A673 (cell line): ENCODE data around the gene SLC40A1. TPM values are rescaled to one million over a fixed set of nuclear protein-coding genes. Genes with fewer than 3 reads are reported as not detected.

ENCODE experiments used
- BruUV-seq: library from RNA; stranded (reverse); fragments of 400-500 nt; replicated peaks from 2 replicates; lab custom pipeline; 2021; lab: Mats Ljungman, UMichigan
- CTCF ChIA-PET: fragments of 300-600 bp; sonication (Branson Sonifier 250); formaldehyde crosslinking; loops from one replicate; lab custom pipeline; 2022; ENCODE audit warnings: antibody characterized with exemption; lab: Charles Lee
- POLR2A ChIA-PET: fragments of 300-600 bp; sonication (Branson Sonifier 250); formaldehyde crosslinking; loops from one replicate; lab custom pipeline; 2022; ENCODE audit warnings: antibody characterized with exemption; ENCODE audit not compliant: low non-redundant PET; lab: Charles Lee
- DNase-seq: peaks from one replicate; pipeline ENCODE4 v3.0.0-alpha.2; 2015; ENCODE audit warnings: low spot score
- H3K27ac ChIP-seq: fragments of 200-600 bp; sonication (generic); 2 replicates; pipeline ENCODE4 v1.5.1; 2016; ENCODE audit warnings: mixed run types, low read depth, mild to moderate bottlenecking, mixed read lengths, antibody characterized with exemption, low read length; ENCODE audit not compliant: poor library complexity, severe bottlenecking
- H3K27me3 ChIP-seq: fragments of 200-600 bp; sonication (generic); replicated peaks from 2 replicates; pipeline ENCODE4 v1.6.1; 2017; ENCODE audit warnings: mixed run types, low read depth, mild to moderate bottlenecking, mixed read lengths, antibody characterized with exemption, low read length; ENCODE audit not compliant: insufficient read depth, poor library complexity
- H3K36me3 ChIP-seq: fragments of 200-600 bp; sonication (generic); 2 replicates; pipeline ENCODE4 v1.6.1; 2016; ENCODE audit warnings: mixed run types, mild to moderate bottlenecking, mixed read lengths, antibody characterized with exemption, low read length; ENCODE audit not compliant: insufficient read depth, poor library complexity, severe bottlenecking
- H3K4me1 ChIP-seq: fragments of 200-600 bp; sonication (generic); 2 replicates; pipeline ENCODE4 v1.6.1; 2017; ENCODE audit warnings: mixed run types, mild to moderate bottlenecking, mixed read lengths, antibody characterized with exemption, low read length; ENCODE audit not compliant: insufficient read depth, poor library complexity, severe bottlenecking
- H3K4me3 ChIP-seq: fragments of 200-600 bp; sonication (generic); 2 replicates; pipeline ENCODE4 v1.5.1; 2016; ENCODE audit warnings: low read depth, mixed run types, mild to moderate bottlenecking, mixed read lengths, low read length; ENCODE audit not compliant: poor library complexity, severe bottlenecking
- H3K9me3 ChIP-seq: fragments of 200-600 bp; sonication (generic); 2 replicates; pipeline ENCODE4 v1.6.1; 2016; ENCODE audit warnings: mixed run types, low read depth, mild to moderate bottlenecking, mixed read lengths, antibody characterized with exemption, low read length; ENCODE audit not compliant: poor library complexity, severe bottlenecking
- CTCF ChIP-seq: fragments of 300-800, 200-600 bp; sonication (generic); conservative IDR thresholded peaks from 2 replicates; pipeline ENCODE4 v1.5.1; 2017; ENCODE audit warnings: low read depth, mild to moderate bottlenecking, antibody characterized with exemption, low read length, moderate library complexity, mixed read lengths
- EZH2 ChIP-seq: fragments of 200-600 bp; sonication (generic); IDR thresholded peaks from 2 replicates; pipeline ENCODE4 v1.6.1; 2017; ENCODE audit warnings: borderline replicate concordance, low read depth, mild to moderate bottlenecking, mixed read lengths, antibody characterized with exemption, low read length; ENCODE audit not compliant: poor library complexity, severe bottlenecking
- intact Hi-C: fragments of 100-400 bp; cut with micrococcal nuclease; formaldehyde crosslinking; loops from one replicate; pipeline ENCODE4 v1.10.0; 2022; ENCODE audit not compliant: unreplicated experiment
- total RNA-seq: library from RNA; stranded (reverse); gene quantifications from 2 replicates; pipeline ENCODE4 v1.2.3, GENCODE V29; 2021

Gene SLC40A1
- total RNA-seq, 1 experiment from 2014 or later = 1.9 TPM

DNA sequence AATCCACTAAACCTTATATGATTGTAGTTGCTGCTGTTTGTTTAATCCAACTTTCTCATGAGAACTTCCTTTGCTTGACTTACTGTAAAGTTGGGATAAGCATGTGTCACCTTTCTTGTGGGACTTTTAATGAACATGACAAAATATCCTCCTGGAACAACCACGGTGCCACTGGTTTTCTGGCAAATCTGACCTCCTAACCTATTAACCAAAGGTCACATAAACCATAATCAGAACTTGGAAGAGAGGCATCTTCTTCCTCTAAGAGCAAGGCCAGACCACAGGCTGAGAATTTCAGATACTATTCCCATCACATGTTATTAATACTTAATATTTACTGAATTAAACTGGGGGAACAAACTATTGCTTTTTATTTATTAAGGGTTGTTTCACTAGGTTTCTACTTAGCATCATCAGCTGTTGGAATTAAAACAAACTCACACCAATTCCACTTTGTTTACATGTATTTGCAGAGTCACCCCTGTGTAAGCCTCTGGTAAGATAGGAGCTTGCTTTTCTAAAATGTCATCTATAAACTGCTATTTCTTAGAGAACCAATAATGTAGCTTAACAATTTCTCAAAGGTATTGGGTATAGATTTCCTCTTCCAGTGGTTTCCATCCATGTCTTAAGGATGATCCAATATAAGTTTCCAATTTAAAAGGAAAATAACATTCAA, 2.2 kb downstream of the SLC40A1 start:
- H3K4me3 ChIP-seq = no peak overlapping the region
- no peak overlapping the region for H3K27ac ChIP-seq
- intact Hi-C loops = no loop called here
- H3K9me3 ChIP-seq = no peaks in the 10 kb centered on the region
- peaks cover 13% of the 10 kb centered on the region for H3K27me3 ChIP-seq
- BruUV-seq = no TSS peak
- no peak for DNase-seq
- TF ChIP-seq CTCF (no peak), EZH2 (no peak)
- ChIA-PET POLR2A (interaction anchor here (0.5 kb wide), 1 partner anchor 17 kb away, joined by 3 read pairs; no protein-coding TSS in a partner anchor), CTCF (no interaction called here)
- peaks cover 5% of the 10 kb centered on the region for H3K4me1 ChIP-seq
- H3K36me3 ChIP-seq = no peaks in the 10 kb centered on the region

- intact Hi-C loops = no loop called here
- no peaks in the 10 kb centered on the region for H3K9me3 ChIP-seq
- H3K4me1 ChIP-seq = peaks cover 5% of the 10 kb centered on the region
- POLR2A ChIA-PET = no interaction called here
- H3K36me3 ChIP-seq = no peaks in the 10 kb centered on the region
- peaks cover 10% of the 10 kb centered on the region for H3K27me3 ChIP-seq
- BruUV-seq = no TSS peak
- TF ChIP-seq CTCF (no peak), EZH2 (no peak)
- no peak for DNase-seq
- no peak overlapping the region for H3K27ac ChIP-seq
- CTCF ChIA-PET = no interaction called here
- no peak overlapping the region for H3K4me3 ChIP-seq
Observed at GRCh38 chr2:189577121-189577520, 3.5 kb downstream of the SLC40A1 start.

- Histone ChIP-seq H3K27ac (no peak overlapping the region), H3K4me3 (no peak overlapping the region), H3K4me1 (peaks cover 5% of the 10 kb centered on the region), H3K36me3 (no peaks in the 10 kb centered on the region), H3K27me3 (peaks cover 5% of the 10 kb centered on the region), H3K9me3 (no peaks in the 10 kb centered on the region)
- ChIA-PET CTCF (no interaction called here), POLR2A (no interaction called here)
- intact Hi-C loops = no loop called here
- BruUV-seq = no TSS peak
- no peak for DNase-seq
- no peak for TF ChIP-seq EZH2
- no peak for TF ChIP-seq CTCF
Observed at GRCh38 chr2:189576396-189576795, 4.2 kb downstream of the SLC40A1 start.
